ENCODE data around the gene ATF6.
A peak's percentile ranks its signal among the peaks of the same experiment; 100 is the strongest.

ATF6 gene

DNA sequence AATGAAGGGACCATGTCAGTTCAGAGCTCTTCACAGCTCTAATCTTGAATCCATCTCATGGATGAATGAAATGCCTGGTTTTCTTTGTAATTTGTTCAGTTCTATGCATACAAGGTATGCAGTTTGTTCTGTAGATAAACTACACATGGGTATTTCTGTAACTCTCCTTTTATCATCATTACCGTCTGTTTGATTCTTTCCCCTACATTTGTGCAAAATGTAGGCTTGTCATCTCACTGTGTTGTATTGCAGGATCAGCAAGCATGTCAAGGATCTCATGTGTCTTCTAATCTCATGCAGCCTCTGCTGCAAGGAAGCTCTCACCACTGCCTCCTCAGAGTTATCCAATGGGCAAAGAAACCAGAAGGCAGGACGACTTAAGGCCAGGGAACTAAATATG, 178.3 kb downstream of the ATF6 start:
- ChIA-PET CTCF (no interaction called here), POLR2A (no interaction called here)
- no peak for DNase-seq (ENCODE audit: extremely low spot score)
- no peak for TF ChIP-seq FOXA1 (IDR thresholded peaks at IDR 0.05)
- TF ChIP-seq ELF4 (IDR thresholded peaks at IDR 0.05), result no peak
- no peak for TF ChIP-seq SP1 (IDR thresholded peaks at IDR 0.05)
- no peak for TF ChIP-seq L3MBTL2 (conservative IDR thresholded peaks at IDR 0.05)
- no peak for TF ChIP-seq FOXK2 (IDR thresholded peaks at IDR 0.05)
- no peak for TF ChIP-seq CTBP1 (IDR thresholded peaks at IDR 0.05; ENCODE audit: borderline replicate concordance)
- no peak for TF ChIP-seq NFRKB (IDR thresholded peaks at IDR 0.05)
- no peak for TF ChIP-seq FOXM1 (IDR thresholded peaks at IDR 0.05; ENCODE audit: borderline replicate concordance)
- TF ChIP-seq, protein P1, sequence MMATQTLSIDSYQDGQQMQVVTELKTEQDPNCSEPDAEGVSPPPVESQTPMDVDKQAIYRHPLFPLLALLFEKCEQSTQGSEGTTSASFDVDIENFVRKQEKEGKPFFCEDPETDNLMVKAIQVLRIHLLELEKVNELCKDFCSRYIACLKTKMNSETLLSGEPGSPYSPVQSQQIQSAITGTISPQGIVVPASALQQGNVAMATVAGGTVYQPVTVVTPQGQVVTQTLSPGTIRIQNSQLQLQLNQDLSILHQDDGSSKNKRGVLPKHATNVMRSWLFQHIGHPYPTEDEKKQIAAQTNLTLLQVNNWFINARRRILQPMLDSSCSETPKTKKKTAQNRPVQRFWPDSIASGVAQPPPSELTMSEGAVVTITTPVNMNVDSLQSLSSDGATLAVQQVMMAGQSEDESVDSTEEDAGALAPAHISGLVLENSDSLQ (IDR thresholded peaks at IDR 0.05), result no peak
- TF ChIP-seq TARDBP (IDR thresholded peaks at IDR 0.05), result no peak
- TF ChIP-seq BHLHE40 (IDR thresholded peaks at IDR 0.05; ENCODE audit: borderline replicate concordance), result no peak
- TF ChIP-seq LEF1 (IDR thresholded peaks at IDR 0.05; ENCODE audit: borderline replicate concordance), result no peak
- no peak for TF ChIP-seq ARNT (IDR thresholded peaks at IDR 0.05)
- no peak for TF ChIP-seq ZNF384 (IDR thresholded peaks at IDR 0.05)
- no peak for TF ChIP-seq SUZ12 (IDR thresholded peaks at IDR 0.05)
- TF ChIP-seq HDGF (IDR thresholded peaks at IDR 0.05; ENCODE audit: borderline replicate concordance), result no peak

DNA sequence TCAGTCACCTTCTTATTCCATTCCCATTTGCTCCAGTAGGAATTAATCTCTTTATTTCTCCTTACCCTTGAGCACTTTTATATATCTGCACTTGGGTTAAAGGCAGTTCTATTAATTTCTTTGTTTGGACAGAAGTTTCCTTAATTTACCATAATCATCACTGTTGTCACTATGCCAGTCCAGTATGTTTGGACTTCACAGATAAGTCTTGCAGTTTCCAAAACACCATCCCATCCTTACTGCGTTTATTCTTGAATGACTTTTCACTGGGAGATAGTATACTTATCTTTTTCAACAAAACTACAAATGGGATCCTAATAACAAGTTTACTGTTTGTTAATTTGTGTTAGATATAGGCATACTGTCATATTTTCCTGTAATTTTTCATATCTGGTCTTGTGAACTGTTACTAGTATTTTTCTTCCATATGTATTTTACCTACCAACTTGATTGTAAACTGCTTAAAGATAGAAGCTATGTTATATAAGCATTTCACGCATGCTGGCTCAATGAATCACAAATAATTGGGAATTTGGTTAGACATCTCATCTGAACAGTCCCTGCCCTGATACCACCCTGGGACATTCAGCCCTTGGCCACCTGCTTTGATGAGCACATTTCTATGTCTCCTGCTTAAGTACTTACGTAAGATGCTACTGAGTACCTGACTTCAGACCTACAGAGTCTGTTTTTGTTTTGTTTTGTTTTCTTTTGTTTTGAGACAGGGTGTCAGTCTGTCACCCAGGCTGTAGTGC, 179.4 kb downstream of the ATF6 start:
- TF ChIP-seq ZNF384 (IDR thresholded peaks at IDR 0.05), result no peak
- no peak for TF ChIP-seq SUZ12 (IDR thresholded peaks at IDR 0.05)
- TF ChIP-seq FOXK2 (IDR thresholded peaks at IDR 0.05), result no peak
- no peak for TF ChIP-seq SP1 (IDR thresholded peaks at IDR 0.05)
- TF ChIP-seq, protein P1 (IDR thresholded peaks at IDR 0.05), result no peak
- TF ChIP-seq BHLHE40 (IDR thresholded peaks at IDR 0.05; ENCODE audit: borderline replicate concordance), result no peak
- TF ChIP-seq NFRKB (IDR thresholded peaks at IDR 0.05), result no peak
- no peak for TF ChIP-seq L3MBTL2 (conservative IDR thresholded peaks at IDR 0.05)
- TF ChIP-seq ARNT (IDR thresholded peaks at IDR 0.05), result no peak
- TF ChIP-seq TARDBP (IDR thresholded peaks at IDR 0.05), result no peak
- TF ChIP-seq ELF4 (IDR thresholded peaks at IDR 0.05), result no peak
- TF ChIP-seq LEF1 (IDR thresholded peaks at IDR 0.05; ENCODE audit: borderline replicate concordance), result no peak
- no peak for TF ChIP-seq HDGF (IDR thresholded peaks at IDR 0.05; ENCODE audit: borderline replicate concordance)
- TF ChIP-seq CTBP1 (IDR thresholded peaks at IDR 0.05; ENCODE audit: borderline replicate concordance), result no peak
- TF ChIP-seq FOXM1 (IDR thresholded peaks at IDR 0.05; ENCODE audit: borderline replicate concordance), result no peak
- no peak for TF ChIP-seq FOXA1 (IDR thresholded peaks at IDR 0.05)
- ChIA-PET POLR2A (no interaction called here), CTCF (no interaction called here)
- no peak for DNase-seq (ENCODE audit: extremely low spot score)

DNA sequence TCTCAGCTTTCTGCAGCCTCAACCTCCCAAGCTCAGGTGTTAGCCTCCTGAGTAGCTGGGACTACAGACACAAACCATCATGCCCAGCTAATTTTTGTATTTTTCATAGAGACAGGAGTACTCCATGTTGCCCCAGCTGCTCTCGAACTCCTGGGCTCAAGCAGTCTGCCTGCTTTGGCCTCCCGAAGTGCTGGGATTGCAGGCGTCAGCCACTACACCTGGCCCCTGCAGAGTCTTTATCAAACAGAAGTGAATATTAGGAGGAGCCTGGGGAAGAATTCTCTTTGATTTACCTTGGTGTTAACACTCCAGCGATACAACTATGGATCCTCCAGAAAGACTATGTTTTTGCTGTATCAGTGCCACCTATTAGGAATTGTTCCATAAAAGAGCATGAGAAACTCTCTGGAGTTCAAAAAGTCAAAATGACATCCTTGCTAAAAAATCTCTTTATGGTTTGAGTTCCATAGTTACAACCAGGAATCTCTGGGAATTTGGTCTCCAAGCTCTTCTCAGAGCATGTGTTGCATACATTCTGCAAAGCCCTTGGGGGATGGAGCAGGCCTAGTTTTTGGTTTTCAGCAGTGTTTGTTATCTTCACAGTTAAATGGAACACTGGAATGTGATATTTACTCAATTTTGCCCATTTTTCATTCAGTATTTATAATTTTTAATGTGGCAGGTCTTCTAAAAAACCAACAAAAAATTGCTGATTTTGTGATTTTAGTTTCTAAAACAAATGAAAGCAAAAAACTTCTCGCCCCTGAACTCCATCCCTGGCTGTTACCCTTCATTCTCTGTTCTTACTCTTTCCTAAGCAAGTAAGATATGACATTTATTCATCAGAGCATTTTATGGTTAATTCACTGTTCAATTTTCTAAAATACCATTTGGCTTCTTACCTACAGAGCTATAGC, 180.2 kb downstream of the ATF6 start:
- POLR2A ChIA-PET, result no interaction called here
- DNase-seq (ENCODE audit: extremely low spot score), result no peak
- CTCF ChIA-PET, result interaction anchor here (0.6 kb wide), 1 partner anchor 956 kb away, joined by 4 read pairs; no protein-coding TSS in a partner anchor
- TF ChIP-seq FOXA1 (IDR thresholded peaks at IDR 0.05), result no peak
- TF ChIP-seq, protein P1 (IDR thresholded peaks at IDR 0.05), result no peak

DNA sequence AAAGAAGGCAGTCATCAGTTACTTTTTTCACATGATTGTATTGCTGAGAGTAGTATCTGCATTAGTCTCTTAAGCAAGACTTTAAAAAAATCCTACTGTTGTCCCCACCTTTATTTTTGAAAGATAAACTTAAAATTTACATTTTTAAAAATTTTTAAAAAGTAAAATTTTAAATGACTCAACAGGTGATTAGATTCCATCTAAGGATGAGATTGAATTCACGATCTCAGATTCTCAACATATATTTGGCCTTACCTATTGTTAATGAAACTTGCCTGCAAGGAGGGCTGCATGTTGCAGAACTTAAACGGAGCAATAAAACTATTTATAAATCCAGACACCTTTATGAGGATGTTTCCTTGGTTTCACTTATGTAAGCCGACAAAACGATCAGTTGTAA, 182.3 kb downstream of the ATF6 start:
- TF ChIP-seq FOXK2 (IDR thresholded peaks at IDR 0.05) (no peak), FOXA1 (IDR thresholded peaks at IDR 0.05) (no peak), CTBP1 (IDR thresholded peaks at IDR 0.05; ENCODE audit: borderline replicate concordance) (no peak), BHLHE40 (IDR thresholded peaks at IDR 0.05; ENCODE audit: borderline replicate concordance) (no peak), FOXM1 (IDR thresholded peaks at IDR 0.05; ENCODE audit: borderline replicate concordance) (no peak), LEF1 (IDR thresholded peaks at IDR 0.05; ENCODE audit: borderline replicate concordance) (no peak), ARNT (IDR thresholded peaks at IDR 0.05) (no peak), ELF4 (IDR thresholded peaks at IDR 0.05) (no peak), NFRKB (IDR thresholded peaks at IDR 0.05) (no peak), L3MBTL2 (conservative IDR thresholded peaks at IDR 0.05) (no peak), SP1 (IDR thresholded peaks at IDR 0.05) (no peak), TARDBP (IDR thresholded peaks at IDR 0.05) (no peak), ZNF384 (IDR thresholded peaks at IDR 0.05) (no peak)
- TF ChIP-seq, protein P1 (IDR thresholded peaks at IDR 0.05), result no peak
- CTCF ChIA-PET, result no interaction called here
- POLR2A ChIA-PET, result no interaction called here
- no peak for DNase-seq (ENCODE audit: extremely low spot score)

DNA sequence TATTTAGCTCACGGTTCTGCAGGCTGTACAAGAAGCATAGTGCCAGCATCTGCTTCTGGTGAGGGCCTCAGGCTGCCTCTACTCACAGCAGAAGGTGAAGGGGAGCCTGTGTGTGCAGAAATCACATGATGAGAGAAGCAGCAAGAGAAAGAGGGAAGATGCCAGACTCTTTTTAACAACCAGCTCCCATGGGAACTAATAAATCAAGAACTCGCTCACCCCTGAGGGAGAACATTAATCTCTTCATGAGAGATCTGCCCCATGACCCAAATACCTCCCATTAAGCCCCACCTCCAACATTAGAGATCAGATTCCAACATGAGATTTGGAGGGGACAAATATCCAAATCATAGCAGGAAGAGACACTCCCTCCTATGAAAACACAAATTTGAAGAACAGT, 183.4 kb downstream of the ATF6 start:
- TF ChIP-seq, protein P1 (IDR thresholded peaks at IDR 0.05), result peak; percentile 71
- TF ChIP-seq NFRKB (IDR thresholded peaks at IDR 0.05), result no peak
- DNase-seq (ENCODE audit: extremely low spot score), result no peak
- ChIA-PET CTCF (no interaction called here), POLR2A (no interaction called here)

Measured in HEK293T (cell line).